ENCODE measurements around the gene ZNF439.
"Not testable (repeated sequence)": the region's sequence is repeated elsewhere in the genome, so short reads cannot be mapped to it uniquely, and the experiment has no call there.

Gene ZNF439

DNA sequence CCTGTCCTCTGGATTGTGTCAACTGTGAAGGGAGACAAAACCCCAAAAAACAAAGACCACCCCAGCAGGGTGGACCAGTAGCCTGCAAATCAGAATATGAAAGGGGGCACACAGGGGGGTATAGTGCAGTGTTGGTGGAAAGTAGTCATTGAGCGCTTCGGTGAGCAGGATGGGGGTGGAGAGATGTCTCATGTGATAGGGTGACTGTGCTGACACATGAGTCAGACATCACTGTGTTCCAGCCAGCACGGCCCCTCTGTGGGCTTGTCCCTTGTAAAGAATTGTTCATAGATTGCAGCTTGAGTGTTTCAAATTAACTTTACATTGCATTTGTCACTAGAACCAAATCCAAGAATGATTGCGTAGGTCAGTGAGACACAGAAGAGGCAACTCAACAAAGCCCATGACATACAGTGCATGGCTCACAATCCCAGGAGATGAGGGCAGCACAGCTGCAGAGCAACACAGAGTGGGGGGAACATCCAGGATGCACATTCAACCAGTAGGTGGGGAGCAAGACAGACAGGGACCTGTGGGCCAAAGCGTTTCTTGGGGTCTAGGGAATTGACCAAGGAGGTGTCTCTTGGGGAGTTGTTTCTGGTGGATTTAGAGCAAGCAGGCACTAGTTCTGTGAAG lies 26.9 kb upstream of the ZNF439 start:
- no peak for DNase-seq (ENCODE audit: extremely low spot score)
- POLR2A ChIA-PET: no interaction called here
- TF ChIP-seq ZNF384 (IDR thresholded peaks at IDR 0.05) (no peak), FOXM1 (IDR thresholded peaks at IDR 0.05; ENCODE audit: borderline replicate concordance) (no peak), FOXA1 (IDR thresholded peaks at IDR 0.05) (no peak)
- TF ChIP-seq, protein P1, sequence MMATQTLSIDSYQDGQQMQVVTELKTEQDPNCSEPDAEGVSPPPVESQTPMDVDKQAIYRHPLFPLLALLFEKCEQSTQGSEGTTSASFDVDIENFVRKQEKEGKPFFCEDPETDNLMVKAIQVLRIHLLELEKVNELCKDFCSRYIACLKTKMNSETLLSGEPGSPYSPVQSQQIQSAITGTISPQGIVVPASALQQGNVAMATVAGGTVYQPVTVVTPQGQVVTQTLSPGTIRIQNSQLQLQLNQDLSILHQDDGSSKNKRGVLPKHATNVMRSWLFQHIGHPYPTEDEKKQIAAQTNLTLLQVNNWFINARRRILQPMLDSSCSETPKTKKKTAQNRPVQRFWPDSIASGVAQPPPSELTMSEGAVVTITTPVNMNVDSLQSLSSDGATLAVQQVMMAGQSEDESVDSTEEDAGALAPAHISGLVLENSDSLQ (IDR thresholded peaks at IDR 0.05): no peak
- CTCF ChIA-PET: no interaction called here

DNA sequence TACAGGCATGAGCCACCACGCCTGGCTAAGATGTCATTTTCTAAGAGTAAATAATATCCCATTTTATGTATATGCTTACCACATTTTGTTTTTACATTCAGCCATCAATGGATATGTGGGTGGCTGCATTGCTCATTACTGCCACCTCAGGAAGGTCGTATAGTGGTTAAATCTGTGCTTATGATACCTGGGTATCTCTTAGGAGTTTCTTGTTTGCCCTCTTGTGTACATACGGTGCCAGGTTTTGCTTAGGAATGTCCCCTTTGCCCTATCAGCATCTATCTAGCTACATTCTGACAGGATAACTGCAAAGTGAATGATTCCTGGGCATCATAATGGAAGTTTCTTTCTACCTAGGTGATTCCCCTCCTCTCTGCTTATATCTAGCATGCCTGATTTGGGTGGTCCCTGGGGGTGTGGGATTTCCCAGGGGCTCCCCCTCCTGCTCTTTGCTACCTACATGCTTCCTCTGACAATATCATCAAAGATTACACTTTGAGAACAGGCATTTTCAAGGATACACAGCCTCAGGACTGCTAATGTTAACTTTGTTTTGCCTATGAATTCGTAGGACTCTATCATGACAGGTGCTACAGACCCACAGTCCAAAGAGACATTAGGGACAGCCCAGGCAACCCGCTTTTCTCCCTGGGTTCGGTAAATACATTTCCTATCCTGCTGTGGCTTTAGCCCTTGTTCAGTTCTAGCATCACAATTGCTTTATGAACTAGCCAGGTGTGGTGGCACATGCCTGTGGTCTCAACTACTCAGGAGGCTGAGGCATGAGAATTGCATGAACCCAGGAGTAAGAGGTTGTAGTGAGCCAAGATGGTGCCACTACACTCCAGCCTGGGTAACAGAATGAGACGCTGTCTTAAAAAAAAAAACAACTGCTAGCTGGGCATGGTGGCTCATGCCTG lies 19.3 kb upstream of the ZNF439 start:
- POLR2A ChIA-PET; DNase-seq (ENCODE audit: extremely low spot score); CTCF ChIA-PET: not testable (repeated sequence)

DNA sequence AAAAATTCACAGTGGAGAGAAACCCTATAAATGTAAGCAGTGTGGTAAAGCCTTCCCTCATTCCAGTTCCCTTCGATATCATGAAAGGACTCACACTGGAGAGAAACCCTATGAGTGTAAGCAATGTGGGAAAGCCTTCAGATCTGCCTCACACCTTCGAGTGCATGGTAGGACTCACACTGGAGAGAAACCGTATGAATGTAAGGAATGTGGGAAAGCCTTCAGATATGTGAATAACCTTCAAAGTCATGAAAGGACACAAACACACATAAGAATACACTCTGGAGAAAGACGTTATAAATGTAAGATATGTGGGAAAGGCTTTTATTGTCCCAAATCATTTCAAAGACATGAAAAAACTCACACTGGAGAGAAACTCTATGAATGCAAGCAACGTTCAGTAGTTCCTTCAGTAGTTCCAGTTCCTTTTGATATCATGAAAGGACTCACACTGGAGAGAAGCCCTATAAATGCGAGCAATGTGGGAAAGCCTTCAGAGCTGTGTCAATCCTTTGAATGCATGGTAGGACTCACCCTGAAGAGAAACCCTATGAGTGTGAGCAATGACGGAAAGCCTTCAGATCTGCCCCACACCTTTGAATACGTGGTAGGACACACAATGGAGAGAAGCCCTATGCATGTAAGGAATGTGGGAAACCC lies 16.1 kb upstream of the ZNF439 start:
- TF ChIP-seq L3MBTL2 (conservative IDR thresholded peaks at IDR 0.05) (no peak), FOXM1 (IDR thresholded peaks at IDR 0.05; ENCODE audit: borderline replicate concordance) (no peak), ARNT (IDR thresholded peaks at IDR 0.05) (no peak), HDGF (IDR thresholded peaks at IDR 0.05; ENCODE audit: borderline replicate concordance) (no peak), ELF4 (IDR thresholded peaks at IDR 0.05) (no peak), BHLHE40 (IDR thresholded peaks at IDR 0.05; ENCODE audit: borderline replicate concordance) (no peak), FOXK2 (IDR thresholded peaks at IDR 0.05) (no peak), CTBP1 (IDR thresholded peaks at IDR 0.05; ENCODE audit: borderline replicate concordance) (no peak), ZNF384 (IDR thresholded peaks at IDR 0.05) (no peak), TARDBP (IDR thresholded peaks at IDR 0.05) (no peak), SUZ12 (IDR thresholded peaks at IDR 0.05) (no peak), FOXA1 (IDR thresholded peaks at IDR 0.05) (no peak), NFRKB (IDR thresholded peaks at IDR 0.05) (no peak), LEF1 (IDR thresholded peaks at IDR 0.05; ENCODE audit: borderline replicate concordance) (no peak), SP1 (IDR thresholded peaks at IDR 0.05) (no peak)
- TF ChIP-seq, protein P1 (IDR thresholded peaks at IDR 0.05): no peak
- CTCF ChIA-PET: no interaction called here
- POLR2A ChIA-PET: no interaction called here
- no peak for DNase-seq (ENCODE audit: extremely low spot score)

DNA sequence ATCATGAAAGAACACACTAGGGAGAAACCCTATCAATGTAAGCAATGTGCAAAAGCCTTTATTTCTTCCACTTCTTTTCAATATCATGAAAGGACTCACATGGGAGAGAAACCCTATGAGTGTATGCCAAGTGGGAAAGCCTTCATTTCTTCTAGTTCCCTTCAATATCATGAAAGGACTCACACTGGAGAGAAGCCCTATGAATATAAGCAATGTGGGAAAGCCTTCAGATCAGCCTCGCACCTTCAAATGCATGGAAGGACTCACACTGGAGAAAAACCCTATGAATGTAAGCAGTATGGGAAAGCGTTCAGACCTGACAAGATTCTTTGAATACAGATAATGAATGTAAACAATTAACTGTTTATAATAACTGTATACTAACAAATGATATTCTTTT lies 15.0 kb upstream of the ZNF439 start:
- POLR2A ChIA-PET: no interaction called here
- TF ChIP-seq LEF1 (IDR thresholded peaks at IDR 0.05; ENCODE audit: borderline replicate concordance) (no peak), FOXA1 (IDR thresholded peaks at IDR 0.05) (no peak), ARNT (IDR thresholded peaks at IDR 0.05) (no peak), SP1 (IDR thresholded peaks at IDR 0.05) (no peak), ZNF384 (IDR thresholded peaks at IDR 0.05) (no peak), ELF4 (IDR thresholded peaks at IDR 0.05) (no peak), HDGF (IDR thresholded peaks at IDR 0.05; ENCODE audit: borderline replicate concordance) (no peak), L3MBTL2 (conservative IDR thresholded peaks at IDR 0.05) (no peak), FOXK2 (IDR thresholded peaks at IDR 0.05) (no peak), FOXM1 (IDR thresholded peaks at IDR 0.05; ENCODE audit: borderline replicate concordance) (no peak), SUZ12 (IDR thresholded peaks at IDR 0.05) (no peak), TARDBP (IDR thresholded peaks at IDR 0.05) (no peak), BHLHE40 (IDR thresholded peaks at IDR 0.05; ENCODE audit: borderline replicate concordance) (no peak)
- TF ChIP-seq, protein P1 (IDR thresholded peaks at IDR 0.05): no peak
- DNase-seq (ENCODE audit: extremely low spot score): no peak

DNA sequence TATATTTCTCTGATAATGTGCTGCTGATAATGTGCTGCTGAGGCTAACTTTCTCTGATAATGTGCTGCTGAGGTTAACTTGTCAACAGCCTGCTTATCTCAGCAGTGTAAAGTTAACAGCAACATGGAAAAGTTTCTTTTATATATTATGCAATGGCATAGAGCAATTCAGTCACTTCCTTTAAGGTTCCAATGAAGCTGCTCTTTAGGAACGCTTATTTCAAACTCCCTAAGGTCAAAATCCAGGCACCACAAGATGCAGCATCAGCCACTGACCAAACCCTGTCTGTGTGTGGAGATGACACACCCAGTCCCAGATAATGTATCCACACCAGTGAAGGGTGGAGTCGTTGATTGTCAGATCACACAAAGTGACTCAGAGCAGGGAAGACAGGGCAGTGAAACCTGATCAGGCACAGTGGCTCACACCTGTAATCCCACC lies 12.9 kb upstream of the ZNF439 start:
- CTCF ChIA-PET; DNase-seq (ENCODE audit: extremely low spot score); POLR2A ChIA-PET: not testable (repeated sequence)

More for the DNA sequence above, 15.0 kb upstream of the ZNF439 start:
- CTCF ChIA-PET: no interaction called here

DNA sequence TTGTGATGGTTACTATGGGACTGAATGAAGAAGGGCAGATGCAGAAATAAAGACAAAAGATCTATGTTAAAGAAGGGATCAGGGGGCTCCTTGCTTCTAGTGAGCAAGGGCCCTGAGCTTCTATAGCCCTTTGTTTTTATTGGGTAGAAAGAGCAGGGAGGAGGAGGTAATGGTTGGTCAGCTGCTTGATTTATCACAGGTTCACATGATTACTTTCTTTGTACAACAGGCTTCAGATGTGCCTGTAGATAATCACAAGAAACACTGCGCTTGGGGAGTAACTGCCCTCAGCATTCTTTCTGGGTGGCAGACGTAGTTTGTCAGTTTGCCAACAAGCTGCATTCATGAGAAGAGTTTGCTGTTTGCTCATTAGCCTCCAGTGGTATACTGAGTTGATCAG lies 4.8 kb upstream of the ZNF439 start:
- ChIA-PET POLR2A (no interaction called here), CTCF (no interaction called here)
- DNase-seq (ENCODE audit: extremely low spot score): no peak
- TF ChIP-seq ELF4 (IDR thresholded peaks at IDR 0.05) (no peak), ZNF384 (IDR thresholded peaks at IDR 0.05) (no peak), L3MBTL2 (conservative IDR thresholded peaks at IDR 0.05) (no peak), CTBP1 (IDR thresholded peaks at IDR 0.05; ENCODE audit: borderline replicate concordance) (no peak), SUZ12 (IDR thresholded peaks at IDR 0.05) (no peak), FOXM1 (IDR thresholded peaks at IDR 0.05; ENCODE audit: borderline replicate concordance) (no peak), SP1 (IDR thresholded peaks at IDR 0.05) (no peak), NFRKB (IDR thresholded peaks at IDR 0.05) (no peak), ARNT (IDR thresholded peaks at IDR 0.05) (no peak), LEF1 (IDR thresholded peaks at IDR 0.05; ENCODE audit: borderline replicate concordance) (no peak)
- TF ChIP-seq, protein P1 (IDR thresholded peaks at IDR 0.05): no peak

DNA sequence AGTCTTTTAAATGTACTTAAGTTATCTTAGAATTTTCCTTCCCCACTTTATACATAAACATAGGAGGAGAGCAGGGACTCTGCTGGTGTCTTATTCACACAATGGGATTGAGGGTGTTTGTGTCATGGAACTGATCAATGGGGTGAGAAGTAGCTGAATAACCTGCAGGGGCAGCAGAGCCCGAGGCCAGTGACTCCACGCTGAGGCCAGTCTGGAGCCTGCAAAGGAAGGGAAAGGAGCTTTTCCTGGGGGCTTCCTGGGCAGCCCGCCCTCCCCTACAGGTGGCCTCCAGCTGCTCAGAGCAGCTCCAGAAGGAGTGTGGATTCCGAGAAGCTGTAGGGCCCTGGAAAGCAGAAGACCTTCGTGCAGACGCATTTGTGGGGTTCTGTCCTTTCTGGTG lies 911 bp upstream of the ZNF439 start:
- DNase-seq (ENCODE audit: extremely low spot score); CTCF ChIA-PET; POLR2A ChIA-PET: not testable (repeated sequence)

All from HEK293T (cell line).